Liver (tissue), 9 donors: ENCODE data around the gene GLI1. TPM values are rescaled to one million over a fixed set of nuclear protein-coding genes. Genes with fewer than 3 reads are reported as not detected.
"Not testable (repeated sequence)": the region's sequence is repeated elsewhere in the genome, so short reads cannot be mapped to it uniquely, and the experiment has no call there.

ENCODE experiments used
- DNase-seq: peaks from one replicate; pipeline ENCODE4 v3.0.0-alpha.2; 2017; ENCODE audit warnings: low spot score
- H3K27ac ChIP-seq, 2 donors: one replicate each; pipeline ENCODE4 v1.7.0; 2013; ENCODE audit warnings: inconsistent platforms in 2 of 2, low read length in 2 of 2, control low read depth in 1 of 2, low read depth in 1 of 2, mild to moderate bottlenecking in 1 of 2
- H3K27me3 ChIP-seq, 4 donors: one replicate each; pipeline versions ENCODE4 v1.6.1 to v1.7.0; 2013; ENCODE audit warnings: low read length in 3 of 4, inconsistent platforms in 1 of 4, mild to moderate bottlenecking in 1 of 4, moderate library complexity in 1 of 4; ENCODE audit not compliant: control insufficient read depth in 4 of 4, insufficient read depth in 4 of 4
- H3K36me3 ChIP-seq, 4 donors: one replicate each; pipeline versions ENCODE4 v1.6.1 to v1.7.0; 2013; ENCODE audit warnings: low read length in 3 of 4, mild to moderate bottlenecking in 3 of 4, low read depth in 1 of 4, moderate library complexity in 1 of 4; ENCODE audit not compliant: control insufficient read depth in 4 of 4, insufficient read depth in 3 of 4
- H3K4me1 ChIP-seq, 4 donors: one replicate each; pipeline versions ENCODE4 v1.6.1 to v1.7.0; 2013; ENCODE audit warnings: low read length in 3 of 4, mild to moderate bottlenecking in 3 of 4, moderate library complexity in 1 of 4; ENCODE audit not compliant: control insufficient read depth in 4 of 4, insufficient read depth in 4 of 4
- H3K4me3 ChIP-seq, 3 donors: one replicate each; pipeline versions ENCODE4 v1.6.1 to v1.7.0; 2013; ENCODE audit warnings: low read length in 3 of 3, control low read depth in 1 of 3, low read depth in 1 of 3, mild to moderate bottlenecking in 1 of 3
- H3K9ac ChIP-seq, 2 donors: one replicate each; pipeline ENCODE4 v1.7.0; 2013; ENCODE audit warnings: low read length in 2 of 2, mild to moderate bottlenecking in 2 of 2, moderate library complexity in 2 of 2, control low read depth in 1 of 2, low read depth in 1 of 2
- H3K9me3 ChIP-seq, 4 donors: one replicate each; pipeline versions ENCODE4 v1.6.1 to v1.7.0; 2013; ENCODE audit warnings: low read length in 3 of 4; ENCODE audit not compliant: control insufficient read depth in 4 of 4
- EGR1 ChIP-seq, 2 donors: IDR thresholded peaks; 2 replicates each; pipeline ENCODE4 v1.6.1; 2016 to 2018; ENCODE audit warnings: antibody characterized with exemption in 2 of 2, low read depth in 2 of 2
- HNF4G ChIP-seq: IDR thresholded peaks from 2 replicates; pipeline ENCODE4 v1.6.1; 2016; ENCODE audit warnings: antibody characterized with exemption
- NR2F2 ChIP-seq: IDR thresholded peaks from 2 replicates; pipeline ENCODE4 v1.6.1; 2016; ENCODE audit warnings: antibody characterized with exemption
- RAD21 ChIP-seq, 2 donors: IDR thresholded peaks; 2 replicates each; pipeline ENCODE4 v1.6.1; 2016; ENCODE audit warnings: antibody characterized with exemption in 2 of 2, mild to moderate bottlenecking in 2 of 2
- RXRA ChIP-seq, 2 donors: IDR thresholded peaks; 2 replicates each; pipeline ENCODE4 v1.6.1; 2017 to 2018; ENCODE audit warnings: antibody characterized with exemption in 2 of 2, mild to moderate bottlenecking in 1 of 2
- SP1 ChIP-seq: IDR thresholded peaks from 2 replicates; pipeline ENCODE4 v1.6.1; 2018; ENCODE audit warnings: antibody characterized with exemption, mild to moderate bottlenecking
- TAF1 ChIP-seq: conservative IDR thresholded peaks from 2 replicates; pipeline ENCODE4 v1.6.1; 2016; ENCODE audit warnings: antibody characterized with exemption, mild to moderate bottlenecking
- YY1 ChIP-seq: IDR thresholded peaks from 2 replicates; pipeline ENCODE4 v1.6.1; 2016; ENCODE audit warnings: antibody characterized with exemption, mild to moderate bottlenecking
- WGBS: extraction: QIAGEN DNeasy Blood & Tissue Kit; methylation state at CpG from one replicate; pipeline ENCODE4 v1.1.7; 2013; 5-methylcytosine and 5-hydroxymethylcytosine counted together
- polyA plus RNA-seq, 2 donors: library from polyadenylated mRNA; stranded (reverse) in 1 of 2; unstranded in 1 of 2; fragments of 200-250 nt in 1 of 2; fragments of >200 nt in 1 of 2; fragmentation: Nextera tagmentation in 1 of 2; extraction: Ambion mirVana in 1 of 2; gene quantifications; one replicate each; pipeline versions ENCODE4 v1.2.1 to v1.2.3, GENCODE V29; 2013 to 2015
- total RNA-seq, 2 donors: library from RNA; depleted of rRNA; stranded (reverse); fragments of >200 nt; gene quantifications; one replicate each; pipeline ENCODE4 v1.2.3, GENCODE V29; 2014
- TF ChIP-seq, protein P1 (sequence below): IDR thresholded peaks from 2 replicates; pipeline ENCODE4 v1.6.1; 2016; ENCODE audit warnings: antibody characterized with exemption
- TF ChIP-seq, protein P2 (sequence below): IDR thresholded peaks from 2 replicates; pipeline ENCODE4 v1.6.1; 2016; ENCODE audit warnings: antibody characterized with exemption, mild to moderate bottlenecking
- donor health status: healthy.
- donor health status: healthy.
- donor health status: healthy.
- donor health status: healthy.
- donor health status: healthy.

GLI1 gene
- total and polyA plus RNA-seq, 4 donors: 0.09 to 0.44 (median 0.24) TPM

DNA sequence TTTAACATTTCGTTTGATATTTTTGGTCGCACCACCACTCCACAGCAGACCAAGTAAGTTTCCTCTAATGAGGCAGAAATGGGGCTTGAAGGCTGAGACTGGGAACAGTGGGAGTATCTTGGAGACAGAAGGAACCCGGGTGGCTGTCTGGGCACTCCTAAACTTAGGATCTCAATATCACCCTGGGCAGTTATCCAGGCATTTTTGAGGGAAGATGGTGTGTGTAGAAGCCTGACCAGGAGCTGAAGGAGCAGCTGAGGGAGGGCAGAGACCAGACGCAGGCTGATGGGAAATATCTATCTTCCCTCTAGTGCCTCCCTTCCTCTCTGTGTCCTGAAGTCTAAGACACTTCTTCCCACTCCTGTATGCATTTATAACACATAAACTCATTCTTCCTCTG, 39.0 kb downstream of the GLI1 start:
- H3K27me3 ChIP-seq: no peaks in the 10 kb centered on the region
- 98% methylated on average over 4 of the region's 4 CpGs for WGBS
- H3K9ac ChIP-seq: no peak overlapping the region
- no peak overlapping the region for H3K27ac ChIP-seq
- H3K9me3 ChIP-seq: no peaks in the 10 kb centered on the region
- TF ChIP-seq, protein P1, sequence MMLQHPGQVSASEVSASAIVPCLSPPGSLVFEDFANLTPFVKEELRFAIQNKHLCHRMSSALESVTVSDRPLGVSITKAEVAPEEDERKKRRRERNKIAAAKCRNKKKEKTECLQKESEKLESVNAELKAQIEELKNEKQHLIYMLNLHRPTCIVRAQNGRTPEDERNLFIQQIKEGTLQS: no peak
- TF ChIP-seq RXRA (IDR thresholded peaks at IDR 0.05) (no peak), SP1 (no peak), RAD21 (IDR thresholded peaks at IDR 0.05) (no peak), NR2F2 (no peak), HNF4G (no peak)
- H3K4me1 ChIP-seq: no peaks in the 10 kb centered on the region
- DNase-seq: no peak
- H3K4me3 ChIP-seq: no peak overlapping the region
- peaks cover 16 to 51% (median 31%) of the 10 kb centered on the region in 4 donors for H3K36me3 ChIP-seq

DNA sequence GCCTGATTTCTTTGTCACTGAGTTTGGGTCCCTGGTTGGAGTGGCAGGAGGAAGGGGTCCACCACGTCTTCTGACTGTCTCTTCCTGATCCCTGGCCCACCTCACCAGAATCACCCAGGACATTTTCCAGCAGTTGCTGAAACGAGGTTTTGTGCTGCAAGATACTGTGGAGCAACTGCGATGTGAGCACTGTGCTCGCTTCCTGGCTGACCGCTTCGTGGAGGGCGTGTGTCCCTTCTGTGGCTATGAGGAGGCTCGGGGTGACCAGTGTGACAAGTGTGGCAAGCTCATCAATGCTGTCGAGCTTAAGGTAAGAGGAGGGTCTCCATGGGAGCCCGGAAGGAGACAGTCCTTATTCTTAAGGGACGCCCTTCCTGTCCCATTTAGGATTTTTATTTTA, 40.6 kb downstream of the GLI1 start:
- Histone ChIP-seq H3K4me1 (no peaks in the 10 kb centered on the region), H3K27ac (no peak overlapping the region), H3K9ac (no peak overlapping the region), H3K9me3 (no peaks in the 10 kb centered on the region), H3K36me3 (peaks cover 14 to 65% (median 35%) of the 10 kb centered on the region in 4 donors), H3K27me3 (no peaks in the 10 kb centered on the region), H3K4me3 (no peak overlapping the region)
- 97% methylated on average over 11 of the region's 11 CpGs for WGBS
- DNase-seq: no peak
- no peak for TF ChIP-seq RAD21 (IDR thresholded peaks at IDR 0.05)
- no peak for TF ChIP-seq TAF1
- no peak for TF ChIP-seq EGR1 (IDR thresholded peaks at IDR 0.05; ENCODE audit: low read depth in 2 of 2)
- TF ChIP-seq, protein P2, sequence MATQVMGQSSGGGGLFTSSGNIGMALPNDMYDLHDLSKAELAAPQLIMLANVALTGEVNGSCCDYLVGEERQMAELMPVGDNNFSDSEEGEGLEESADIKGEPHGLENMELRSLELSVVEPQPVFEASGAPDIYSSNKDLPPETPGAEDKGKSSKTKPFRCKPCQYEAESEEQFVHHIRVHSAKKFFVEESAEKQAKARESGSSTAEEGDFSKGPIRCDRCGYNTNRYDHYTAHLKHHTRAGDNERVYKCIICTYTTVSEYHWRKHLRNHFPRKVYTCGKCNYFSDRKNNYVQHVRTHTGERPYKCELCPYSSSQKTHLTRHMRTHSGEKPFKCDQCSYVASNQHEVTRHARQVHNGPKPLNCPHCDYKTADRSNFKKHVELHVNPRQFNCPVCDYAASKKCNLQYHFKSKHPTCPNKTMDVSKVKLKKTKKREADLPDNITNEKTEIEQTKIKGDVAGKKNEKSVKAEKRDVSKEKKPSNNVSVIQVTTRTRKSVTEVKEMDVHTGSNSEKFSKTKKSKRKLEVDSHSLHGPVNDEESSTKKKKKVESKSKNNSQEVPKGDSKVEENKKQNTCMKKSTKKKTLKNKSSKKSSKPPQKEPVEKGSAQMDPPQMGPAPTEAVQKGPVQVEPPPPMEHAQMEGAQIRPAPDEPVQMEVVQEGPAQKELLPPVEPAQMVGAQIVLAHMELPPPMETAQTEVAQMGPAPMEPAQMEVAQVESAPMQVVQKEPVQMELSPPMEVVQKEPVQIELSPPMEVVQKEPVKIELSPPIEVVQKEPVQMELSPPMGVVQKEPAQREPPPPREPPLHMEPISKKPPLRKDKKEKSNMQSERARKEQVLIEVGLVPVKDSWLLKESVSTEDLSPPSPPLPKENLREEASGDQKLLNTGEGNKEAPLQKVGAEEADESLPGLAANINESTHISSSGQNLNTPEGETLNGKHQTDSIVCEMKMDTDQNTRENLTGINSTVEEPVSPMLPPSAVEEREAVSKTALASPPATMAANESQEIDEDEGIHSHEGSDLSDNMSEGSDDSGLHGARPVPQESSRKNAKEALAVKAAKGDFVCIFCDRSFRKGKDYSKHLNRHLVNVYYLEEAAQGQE: no peak
- no peak for TF ChIP-seq YY1

DNA sequence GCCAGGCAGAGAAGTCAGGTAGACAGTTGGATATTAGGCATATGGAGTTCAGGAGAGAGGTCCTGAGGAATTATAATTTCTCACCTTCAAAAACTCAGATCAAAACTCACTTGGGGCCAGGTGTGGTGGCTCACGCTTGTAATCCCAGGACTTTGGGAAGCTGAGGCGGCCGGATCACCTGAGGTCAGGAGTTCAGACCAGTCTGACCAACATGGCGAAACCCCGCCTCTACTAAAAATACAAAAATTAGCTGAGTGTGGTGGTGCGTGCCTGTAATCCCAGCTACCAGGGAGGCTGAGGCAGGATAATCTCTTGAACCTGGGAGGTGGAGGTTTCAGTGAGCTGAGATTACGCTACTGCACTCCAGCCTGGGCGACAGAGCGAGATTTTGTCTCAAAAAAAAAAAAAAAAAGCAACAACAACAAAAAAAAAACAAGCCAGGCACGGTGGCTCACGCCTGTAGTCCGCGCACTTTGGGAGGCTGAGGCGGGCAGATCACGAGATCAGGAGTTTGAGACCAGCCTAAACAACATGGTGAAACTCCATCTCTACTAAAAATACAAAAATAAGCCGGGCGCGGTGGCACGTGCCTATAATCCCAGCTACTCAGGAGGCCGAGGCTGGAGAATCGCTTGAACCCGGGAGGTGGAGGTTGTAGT, 42.9 kb downstream of the GLI1 start:
- H3K27ac ChIP-seq, H3K9me3 ChIP-seq, H3K4me3 ChIP-seq, H3K9ac ChIP-seq, H3K27me3 ChIP-seq, DNase-seq, H3K4me1 ChIP-seq: not testable (repeated sequence)
- H3K36me3 ChIP-seq: peaks cover 17 to 72% (median 43%) of the 10 kb centered on the region in 4 donors
- WGBS: 98% methylated on average over 22 of the region's 22 CpGs

DNA sequence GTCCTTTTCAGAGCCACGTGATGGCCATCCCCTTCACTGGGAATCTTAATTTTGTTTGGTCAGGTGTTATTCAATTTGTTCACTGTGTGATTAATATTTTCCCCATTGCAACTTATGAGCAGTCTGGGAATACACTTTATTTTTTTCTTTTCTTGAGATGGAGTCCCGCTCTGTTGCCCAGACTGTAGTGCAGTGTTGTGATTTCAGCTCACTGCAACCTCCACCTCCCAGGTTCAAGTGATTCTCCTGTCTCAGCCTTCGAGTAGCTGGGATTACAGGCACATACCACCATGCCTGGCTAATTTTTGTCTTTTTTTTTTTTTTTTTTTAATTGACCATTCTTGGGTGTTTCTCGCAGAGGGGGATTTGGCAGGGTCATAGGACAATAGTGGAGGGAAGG, 47.0 kb downstream of the GLI1 start:
- not testable (repeated sequence) for H3K9me3 ChIP-seq, H3K9ac ChIP-seq, H3K4me1 ChIP-seq, H3K27ac ChIP-seq, DNase-seq, H3K27me3 ChIP-seq, H3K4me3 ChIP-seq
- peaks cover 8 to 47% (median 19%) of the 10 kb centered on the region in 4 donors for H3K36me3 ChIP-seq
- 95% methylated on average over 4 of the region's 4 CpGs for WGBS

DNA sequence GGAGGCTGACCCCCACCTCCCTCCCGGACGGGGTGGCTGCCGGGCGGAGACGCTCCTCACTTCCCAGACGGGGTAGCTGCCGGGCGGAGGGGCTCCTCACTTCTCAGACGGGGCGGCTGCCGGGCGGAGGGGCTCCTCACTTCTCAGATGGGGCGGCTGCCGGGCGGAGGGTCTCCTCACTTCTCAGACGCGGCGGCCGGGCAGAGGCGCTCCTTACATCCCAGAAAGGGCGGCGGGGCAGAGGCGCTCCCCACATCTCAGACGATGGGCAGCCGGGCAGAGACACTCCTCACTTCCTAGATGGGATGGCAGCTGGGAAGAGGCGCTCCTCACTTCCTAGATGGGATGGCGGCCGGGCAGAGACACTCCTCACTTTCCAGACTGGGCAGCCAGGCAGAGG, 48.2 kb downstream of the GLI1 start:
- not testable (repeated sequence) for H3K4me3 ChIP-seq, DNase-seq, H3K27me3 ChIP-seq, H3K9me3 ChIP-seq, H3K27ac ChIP-seq, H3K4me1 ChIP-seq, H3K9ac ChIP-seq
- peaks cover 11 to 51% (median 25%) of the 10 kb centered on the region in 4 donors for H3K36me3 ChIP-seq
- WGBS: 98% methylated on average over 25 of the region's 28 CpGs
